ENCODE results near the gene GPD1L. TPM values are rescaled to one million over a fixed set of nuclear protein-coding genes. Genes with fewer than 3 reads are reported as not detected.

The GPD1L gene
- total RNA-seq, 1 experiment from 2014 or later = 14.5 TPM

Other genes with a start within 250 kb of the GPD1L start
- 7.1 and 13.9 TPM in 2 replicates for gene OSBPL10, start 125.4 kb upstream of the GPD1L start, total RNA-seq (2014; rRNA removed; shearing (Covaris generic))
- 0.25 TPM in 1 of 2 replicates, not detected in the other for gene ZNF860, start 124.9 kb upstream of the GPD1L start, total RNA-seq (2014; rRNA removed; shearing (Covaris generic))
- 3.7 and 4.6 TPM in 2 replicates for gene CMTM8, start 132.1 kb downstream of the GPD1L start, total RNA-seq (2014; rRNA removed; shearing (Covaris generic))

Data from M059J (cell line).